ENCODE data around the gene SNX10.

The SNX10 gene

DNA sequence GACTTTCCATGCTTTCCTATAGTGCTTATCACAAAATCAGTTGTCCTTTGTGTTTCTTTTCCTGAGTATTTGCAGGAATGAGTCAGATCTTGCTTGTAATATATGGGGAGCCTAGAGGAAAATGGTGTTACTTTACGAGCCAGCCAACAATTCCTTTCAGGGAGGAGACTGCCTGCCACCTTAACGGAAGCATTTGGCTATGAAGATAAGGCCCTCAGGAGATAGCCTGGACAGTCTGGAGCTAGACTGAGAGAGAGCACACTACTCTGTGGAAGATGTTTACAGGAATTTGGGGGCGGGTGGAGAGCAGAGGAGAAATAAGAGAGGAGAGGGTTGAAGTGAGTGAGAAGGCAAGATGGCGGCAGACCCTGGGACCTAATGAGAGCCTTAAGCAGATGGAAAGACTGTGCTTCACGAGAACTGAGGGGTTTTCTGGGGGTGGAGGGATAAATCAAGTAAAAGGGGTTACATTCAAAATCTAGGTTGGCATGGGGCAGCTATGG, 126.3 kb downstream of the SNX10 start:
- ATAC-seq (replicated peaks) (no peak), DNase-seq (no peak)
- Mint-ChIP-seq H3K4me1 (ENCODE audit: low read depth in 2 of 2) (no peaks in the 10 kb centered on the region), H3K27me3 (peaks cover 29 to 49% of the 10 kb centered on the region in 2 donors), H3K9me3 (no peaks in the 10 kb centered on the region), H3K36me3 (ENCODE audit: insufficient read depth) (no peaks in the 10 kb centered on the region), H3K4me3 (no peak overlapping the region), H3K27ac (no peak overlapping the region)

DNA sequence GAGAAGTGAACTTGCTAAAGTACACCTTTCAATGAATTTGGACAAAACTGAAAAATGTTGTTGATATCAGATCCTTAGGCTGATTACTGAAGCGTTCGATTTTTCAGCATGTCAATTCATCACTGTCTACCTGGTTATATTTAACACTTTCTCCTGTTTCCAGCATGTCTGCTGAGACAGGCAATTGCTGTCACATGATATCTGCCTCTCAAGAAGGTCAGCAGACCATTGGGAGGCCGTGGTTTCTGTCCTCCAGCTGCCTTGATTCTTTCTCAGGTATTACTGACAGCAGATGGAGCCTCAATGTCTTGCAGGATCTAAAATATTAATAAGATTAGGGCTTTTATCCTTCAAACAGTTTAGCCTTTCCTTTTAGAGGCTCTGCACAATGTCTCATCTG, 127.5 kb downstream of the SNX10 start:
- ATAC-seq (replicated peaks) (no peak), DNase-seq (no peak)
- peaks cover 29 to 37% of the 10 kb centered on the region in 2 donors for H3K27me3 Mint-ChIP-seq
- no peak overlapping the region for H3K4me3 Mint-ChIP-seq
- no peaks in the 10 kb centered on the region for H3K4me1 Mint-ChIP-seq (ENCODE audit: low read depth in 2 of 2)
- H3K9me3 Mint-ChIP-seq = no peaks in the 10 kb centered on the region
- H3K27ac Mint-ChIP-seq = no peak overlapping the region
- no peaks in the 10 kb centered on the region for H3K36me3 Mint-ChIP-seq (ENCODE audit: insufficient read depth)

DNA sequence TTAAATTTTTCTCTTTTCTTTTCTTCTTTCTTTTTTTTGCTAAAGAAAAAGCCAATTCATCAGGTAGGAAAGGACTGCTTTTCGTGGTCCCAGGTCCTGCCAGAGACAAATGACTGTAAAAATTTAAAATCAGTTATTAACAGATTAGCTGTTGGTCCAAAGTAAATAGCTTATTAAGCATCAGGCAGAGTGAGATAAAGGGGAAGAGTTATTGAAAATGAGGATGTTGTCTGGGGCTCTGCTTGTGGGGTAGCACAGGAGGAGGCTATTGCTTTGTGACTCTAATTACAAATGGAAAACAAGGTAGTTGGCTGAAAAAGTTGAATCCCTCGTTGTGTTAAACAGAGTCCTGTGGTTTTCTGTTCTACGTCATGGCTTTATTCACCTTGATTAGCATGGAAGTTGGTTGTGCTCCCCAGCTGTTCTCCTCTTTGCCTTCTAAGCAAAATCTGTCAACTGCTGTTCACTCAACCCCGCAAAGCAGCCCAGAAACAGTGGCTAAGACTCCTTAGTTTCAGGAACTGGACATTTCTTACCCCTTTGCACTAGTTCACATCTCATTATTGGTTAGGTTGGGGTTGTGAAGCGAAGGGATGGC, 128.9 kb downstream of the SNX10 start:
- H3K9me3 Mint-ChIP-seq = no peaks in the 10 kb centered on the region
- DNase-seq (no peak), ATAC-seq (replicated peaks) (no peak)
- H3K4me3 Mint-ChIP-seq = no peak overlapping the region
- no peaks in the 10 kb centered on the region for H3K4me1 Mint-ChIP-seq (ENCODE audit: low read depth in 2 of 2)
- H3K27me3 Mint-ChIP-seq = peaks cover 29 to 37% of the 10 kb centered on the region in 2 donors
- H3K36me3 Mint-ChIP-seq (ENCODE audit: insufficient read depth) = no peaks in the 10 kb centered on the region
- H3K27ac Mint-ChIP-seq = no peak overlapping the region

DNA sequence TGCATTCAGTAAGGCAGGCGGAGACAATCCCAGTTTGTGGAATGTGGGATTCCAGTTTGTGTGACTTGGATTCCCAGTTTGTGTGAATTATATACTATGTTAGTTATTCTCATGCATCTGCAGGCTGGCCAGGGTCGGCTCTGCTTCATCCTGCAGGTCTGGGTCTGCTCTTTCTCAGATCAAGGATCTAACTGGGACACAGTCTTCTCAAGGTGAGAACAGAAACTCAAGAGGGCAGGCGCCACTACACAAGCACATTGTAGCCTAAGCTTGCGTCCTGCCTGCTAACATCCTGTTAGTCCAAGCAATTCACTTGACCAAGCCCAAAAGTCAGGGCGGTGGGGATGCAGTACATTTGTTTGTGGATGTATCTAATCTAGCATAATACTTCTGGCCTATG, 131.1 kb downstream of the SNX10 start:
- no peak overlapping the region for H3K4me3 Mint-ChIP-seq
- no peaks in the 10 kb centered on the region for H3K4me1 Mint-ChIP-seq (ENCODE audit: low read depth in 2 of 2)
- H3K27ac Mint-ChIP-seq = no peak overlapping the region
- no peaks in the 10 kb centered on the region for H3K9me3 Mint-ChIP-seq
- DNase-seq (no peak), ATAC-seq (replicated peaks) (no peak)
- H3K27me3 Mint-ChIP-seq = peaks cover 34 to 35% of the 10 kb centered on the region in 2 donors
- no peaks in the 10 kb centered on the region for H3K36me3 Mint-ChIP-seq (ENCODE audit: insufficient read depth)

DNA sequence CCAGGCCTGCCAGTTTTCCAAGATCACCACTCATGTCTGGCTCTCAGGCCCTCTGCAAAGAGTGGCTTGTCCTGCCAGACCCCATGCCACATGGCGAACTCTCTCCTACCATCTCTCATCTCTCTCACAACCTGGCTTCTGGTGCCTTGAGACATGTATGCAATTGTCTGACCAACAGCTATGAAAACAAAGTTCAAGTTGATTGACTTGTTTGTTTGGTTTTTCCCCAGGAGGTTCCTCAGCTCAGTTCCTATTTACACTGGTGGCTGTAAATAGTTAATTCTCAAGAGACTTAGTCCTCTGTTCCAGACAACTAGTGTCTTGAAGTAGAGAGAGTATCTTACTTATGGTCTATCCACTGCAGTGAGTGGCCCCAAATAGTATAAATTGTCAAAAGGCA, 131.8 kb downstream of the SNX10 start:
- ATAC-seq (replicated peaks) (no peak), DNase-seq (no peak)
- no peak overlapping the region for H3K4me3 Mint-ChIP-seq
- H3K4me1 Mint-ChIP-seq (ENCODE audit: low read depth in 2 of 2) = no peaks in the 10 kb centered on the region
- peaks cover 29 to 34% of the 10 kb centered on the region in 2 donors for H3K27me3 Mint-ChIP-seq
- no peaks in the 10 kb centered on the region for H3K36me3 Mint-ChIP-seq (ENCODE audit: insufficient read depth)
- no peaks in the 10 kb centered on the region for H3K9me3 Mint-ChIP-seq
- no peak overlapping the region for H3K27ac Mint-ChIP-seq

Measured in effector memory CD8-positive, alpha-beta T cell (primary cell).